T-helper 17 cell (primary cell): ENCODE measurements around the gene CNTNAP5. TPM values are rescaled to one million over a fixed set of nuclear protein-coding genes. Genes with fewer than 3 reads are reported as not detected.

ENCODE experiments used
- ATAC-seq: fragments of 150-1000 bp; cut with Tn5 transposase; 2 replicates; pipeline ENCODE4 v1.10.0; 2021; ENCODE audit warnings: mild to moderate bottlenecking, moderate library complexity
- DNase-seq, 3 donors: peaks; one replicate each; pipeline versions ENCODE4 v3.0.0 to v3.0.0-alpha.2; 2020 to 2021
- H3K9me3 ChIP-seq: one replicate; pipeline ENCODE4 v1.7.0; 2013; ENCODE audit warnings: low read length, mild to moderate bottlenecking; ENCODE audit not compliant: control insufficient read depth, poor library complexity, severe bottlenecking
- H3K27ac Mint-ChIP-seq: one replicate; pipeline ENCODE4 v1.8.0; 2022; ENCODE audit warnings: mild to moderate bottlenecking, moderate library complexity, mixed read lengths
- H3K27me3 Mint-ChIP-seq: one replicate; pipeline ENCODE4 v1.8.0; 2022; ENCODE audit warnings: mixed read lengths
- H3K36me3 Mint-ChIP-seq: one replicate; pipeline ENCODE4 v1.8.0; 2022; ENCODE audit warnings: low read depth, mixed read lengths
- H3K4me1 Mint-ChIP-seq: one replicate; pipeline ENCODE4 v1.8.0; 2022; ENCODE audit warnings: mild to moderate bottlenecking, mixed read lengths
- H3K4me3 Mint-ChIP-seq: one replicate; pipeline ENCODE4 v1.8.0; 2022; ENCODE audit warnings: mild to moderate bottlenecking, moderate library complexity, mixed read lengths
- total RNA-seq, 4 donors: library from RNA in 2 of 4; stranded (reverse) in 2 of 4; gene quantifications; one replicate each; pipeline ENCODE4 v1.2.3 and lab custom pipeline; 2022 to 2026

Gene CNTNAP5
- total RNA-seq, 2 donors from 2014 or later, result not detected

DNA sequence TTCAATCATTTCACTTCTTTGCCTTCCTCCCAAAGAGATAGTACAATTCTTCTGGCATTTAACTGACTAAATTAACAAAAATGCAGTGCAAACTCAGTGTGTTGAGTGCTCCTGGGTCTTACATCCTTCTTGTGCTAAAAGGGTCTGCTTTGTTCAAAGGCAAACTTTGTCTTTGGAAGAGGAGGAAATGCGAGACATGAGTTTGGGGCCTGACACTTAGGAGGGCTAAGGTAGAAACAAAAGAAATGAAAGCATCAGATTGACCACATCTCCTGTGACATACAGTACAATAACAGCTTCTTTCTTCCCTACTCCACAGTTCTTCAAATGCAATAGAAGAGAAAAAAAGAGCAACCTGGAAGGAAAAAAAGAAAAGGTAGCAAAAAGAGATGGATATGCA lies 161.7 kb downstream of the CNTNAP5 start:
- ATAC-seq, result no peak
- Mint-ChIP-seq H3K27me3 (no peaks in the 10 kb centered on the region), H3K4me3 (no peak overlapping the region), H3K36me3 (no peaks in the 10 kb centered on the region), H3K27ac (no peak overlapping the region), H3K4me1 (no peaks in the 10 kb centered on the region)
- DNase-seq, result no peak
- no peaks in the 10 kb centered on the region for H3K9me3 ChIP-seq

DNA sequence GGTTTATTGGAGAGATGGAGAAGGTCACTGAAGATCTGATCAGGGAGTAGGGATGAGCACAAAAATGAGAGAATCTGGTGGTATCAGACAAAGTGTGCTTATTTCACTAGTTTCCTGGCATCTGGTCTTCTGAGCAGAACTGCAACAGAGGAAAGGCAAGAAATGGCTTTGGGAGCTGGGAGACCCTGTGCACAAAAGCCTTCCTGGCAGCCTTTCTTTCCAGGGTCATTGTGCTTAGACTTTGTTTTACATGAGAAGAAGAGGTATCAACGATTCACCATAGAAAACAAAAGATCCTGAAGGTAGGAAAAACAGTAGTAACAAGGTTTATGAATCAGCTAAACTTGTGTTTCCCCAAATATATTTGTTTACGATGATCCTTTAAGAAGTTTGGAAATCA lies 162.9 kb downstream of the CNTNAP5 start:
- Mint-ChIP-seq H3K36me3 (no peaks in the 10 kb centered on the region), H3K4me1 (no peaks in the 10 kb centered on the region)

DNA sequence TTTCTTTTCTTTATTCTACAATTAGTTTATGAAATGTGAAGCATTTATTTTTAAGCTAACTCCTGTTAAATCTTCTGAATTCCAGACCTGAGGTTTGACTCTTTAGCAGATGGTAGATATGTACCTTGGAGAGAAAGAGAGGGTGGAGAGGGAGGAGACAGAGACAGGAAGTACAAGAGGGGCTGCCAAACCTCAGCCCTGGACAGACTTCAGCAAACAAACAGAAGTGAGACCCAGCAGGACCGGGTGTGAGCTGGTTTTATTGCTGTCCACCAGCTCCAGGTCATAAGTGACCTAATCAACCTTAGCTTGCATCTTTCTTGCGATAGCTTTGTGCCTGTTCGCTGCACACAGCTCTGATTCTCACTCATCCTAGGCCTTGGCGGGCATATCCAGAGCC lies 168.6 kb downstream of the CNTNAP5 start:
- no peaks in the 10 kb centered on the region for H3K4me1 Mint-ChIP-seq
- H3K27me3 Mint-ChIP-seq, result no peaks in the 10 kb centered on the region
- H3K36me3 Mint-ChIP-seq, result no peaks in the 10 kb centered on the region
- ATAC-seq (no peak), DNase-seq (no peak)
- no peak overlapping the region for H3K27ac Mint-ChIP-seq
- H3K9me3 ChIP-seq, result no peaks in the 10 kb centered on the region
- H3K4me3 Mint-ChIP-seq, result no peak overlapping the region

More for the DNA sequence above, 162.9 kb downstream of the CNTNAP5 start:
- H3K9me3 ChIP-seq, result no peaks in the 10 kb centered on the region
- DNase-seq (no peak), ATAC-seq (no peak)
- H3K27me3 Mint-ChIP-seq, result no peaks in the 10 kb centered on the region
- H3K27ac Mint-ChIP-seq, result no peak overlapping the region
- H3K4me3 Mint-ChIP-seq, result no peak overlapping the region

DNA sequence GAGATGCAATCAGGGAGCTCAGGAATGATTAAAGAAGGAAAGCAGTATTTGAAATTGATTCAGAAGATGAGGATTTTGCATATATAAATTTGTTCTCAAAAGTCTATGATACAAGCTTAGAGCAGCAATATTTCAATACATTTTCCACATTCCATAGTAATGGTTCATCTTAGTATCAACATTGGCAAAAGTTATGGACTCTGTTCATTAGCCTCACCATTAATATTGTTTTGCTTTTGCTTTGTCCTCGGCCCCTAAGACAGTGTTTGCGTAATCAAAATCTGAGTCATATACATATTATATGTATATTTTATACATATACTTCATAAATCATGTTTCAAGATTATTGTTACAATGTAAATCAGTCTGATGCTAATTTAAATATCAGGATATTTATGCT lies 176.6 kb downstream of the CNTNAP5 start:
- no peak for DNase-seq
- Mint-ChIP-seq H3K36me3 (no peaks in the 10 kb centered on the region), H3K27me3 (no peaks in the 10 kb centered on the region), H3K27ac (no peak overlapping the region), H3K4me1 (no peaks in the 10 kb centered on the region), H3K4me3 (no peak overlapping the region)
- no peaks in the 10 kb centered on the region for H3K9me3 ChIP-seq
- ATAC-seq, result no peak

DNA sequence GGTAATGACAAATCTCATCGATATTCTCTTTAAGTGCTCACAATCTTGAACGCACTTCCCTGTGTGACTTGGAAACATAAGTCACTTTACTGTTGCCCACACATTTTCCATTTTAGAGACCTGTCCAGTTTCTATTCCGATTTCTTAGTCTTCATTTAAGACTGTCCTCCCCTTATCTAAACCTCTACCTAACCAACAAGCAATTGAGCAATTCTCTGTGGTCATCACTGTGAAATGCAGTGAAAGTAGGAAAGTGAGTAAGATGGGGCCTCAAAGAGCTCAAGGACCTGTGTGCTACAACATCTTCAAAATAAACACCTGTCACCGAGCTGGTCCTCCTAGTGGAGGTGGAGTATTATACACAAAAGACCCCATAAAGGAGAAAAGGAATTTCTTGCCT lies 184.4 kb downstream of the CNTNAP5 start:
- Mint-ChIP-seq H3K27me3 (no peaks in the 10 kb centered on the region), H3K36me3 (no peaks in the 10 kb centered on the region), H3K4me3 (no peak overlapping the region), H3K27ac (no peak overlapping the region), H3K4me1 (no peaks in the 10 kb centered on the region)
- ATAC-seq (no peak), DNase-seq (no peak)
- H3K9me3 ChIP-seq, result no peaks in the 10 kb centered on the region

DNA sequence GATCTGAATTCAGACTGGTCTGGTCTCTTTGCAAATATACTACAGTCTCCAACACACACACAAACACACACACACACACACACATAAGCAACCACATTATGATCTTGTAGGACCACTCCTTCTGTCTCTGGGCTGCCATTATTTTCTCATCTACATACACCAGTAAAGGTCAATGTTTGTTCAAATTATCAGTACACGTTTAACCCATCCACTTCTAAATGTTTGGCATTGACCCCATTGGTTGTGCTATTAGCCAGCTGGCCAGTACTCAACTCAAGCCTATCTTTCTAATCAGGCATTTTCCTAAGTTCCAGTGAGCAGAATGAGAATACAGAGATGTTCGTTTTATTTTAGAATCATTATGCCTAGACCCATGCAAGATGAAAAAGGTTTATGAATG lies 186.4 kb downstream of the CNTNAP5 start:
- H3K4me1 Mint-ChIP-seq, result no peaks in the 10 kb centered on the region
- DNase-seq (no peak), ATAC-seq (no peak)
- no peaks in the 10 kb centered on the region for H3K9me3 ChIP-seq
- no peaks in the 10 kb centered on the region for H3K36me3 Mint-ChIP-seq
- no peak overlapping the region for H3K27ac Mint-ChIP-seq
- no peak overlapping the region for H3K4me3 Mint-ChIP-seq
- H3K27me3 Mint-ChIP-seq, result no peaks in the 10 kb centered on the region

DNA sequence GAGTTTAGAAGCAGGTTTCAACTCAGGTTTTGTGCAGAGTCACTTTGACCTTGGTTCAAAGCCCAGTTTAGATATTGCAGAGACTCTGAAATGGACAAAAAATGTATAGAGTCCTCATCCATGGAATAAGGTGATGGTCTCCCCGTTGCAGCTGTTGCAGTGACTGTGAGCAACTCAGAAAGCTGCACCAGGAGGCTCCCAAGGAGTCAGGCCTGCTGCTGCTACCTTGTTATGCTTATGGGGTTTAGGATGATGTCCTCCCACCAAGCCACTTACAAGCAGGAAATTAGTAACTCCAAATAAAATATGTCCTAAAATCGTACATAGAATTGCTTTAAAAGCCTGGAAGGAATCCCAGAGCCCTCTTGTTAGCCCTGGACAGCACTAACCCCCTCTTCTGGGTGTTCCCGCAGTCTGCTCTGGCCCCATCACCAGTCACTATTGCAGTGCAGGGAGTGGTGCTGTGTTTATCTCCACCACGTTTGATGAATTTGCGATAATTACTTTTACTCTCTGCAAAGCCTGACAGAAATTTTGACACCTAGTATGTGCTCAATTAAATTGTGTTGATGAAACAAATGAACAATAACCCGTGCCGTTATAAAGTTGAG lies 189.0 kb downstream of the CNTNAP5 start:
- no peak for DNase-seq
- Mint-ChIP-seq H3K4me1 (no peaks in the 10 kb centered on the region), H3K36me3 (no peaks in the 10 kb centered on the region), H3K27me3 (no peaks in the 10 kb centered on the region), H3K27ac (no peak overlapping the region), H3K4me3 (no peak overlapping the region)
- no peaks in the 10 kb centered on the region for H3K9me3 ChIP-seq
- no peak for ATAC-seq

DNA sequence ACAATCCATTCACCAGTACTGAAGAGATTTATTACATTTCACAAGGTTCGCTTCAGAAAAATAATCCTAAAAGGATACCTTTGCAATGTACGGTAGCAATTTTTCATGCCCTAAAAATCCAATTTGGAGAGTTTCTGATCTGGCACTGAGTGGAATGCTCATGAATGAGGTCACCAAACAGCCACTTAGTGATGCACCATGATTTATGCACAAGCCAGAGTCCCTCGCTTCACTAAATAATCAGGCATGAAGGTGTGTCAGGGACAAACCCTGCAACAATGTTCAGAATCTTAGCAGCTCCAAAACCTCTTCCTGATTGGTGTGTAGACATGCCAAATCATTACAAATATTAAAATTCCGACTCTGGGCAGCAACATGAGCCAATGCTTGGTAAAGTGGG lies 221.1 kb downstream of the CNTNAP5 start:
- Mint-ChIP-seq H3K4me1 (no peaks in the 10 kb centered on the region), H3K27ac (no peak overlapping the region), H3K27me3 (no peaks in the 10 kb centered on the region), H3K36me3 (no peaks in the 10 kb centered on the region), H3K4me3 (no peak overlapping the region)
- no peak for ATAC-seq
- DNase-seq, result no peak
- H3K9me3 ChIP-seq, result no peaks in the 10 kb centered on the region

DNA sequence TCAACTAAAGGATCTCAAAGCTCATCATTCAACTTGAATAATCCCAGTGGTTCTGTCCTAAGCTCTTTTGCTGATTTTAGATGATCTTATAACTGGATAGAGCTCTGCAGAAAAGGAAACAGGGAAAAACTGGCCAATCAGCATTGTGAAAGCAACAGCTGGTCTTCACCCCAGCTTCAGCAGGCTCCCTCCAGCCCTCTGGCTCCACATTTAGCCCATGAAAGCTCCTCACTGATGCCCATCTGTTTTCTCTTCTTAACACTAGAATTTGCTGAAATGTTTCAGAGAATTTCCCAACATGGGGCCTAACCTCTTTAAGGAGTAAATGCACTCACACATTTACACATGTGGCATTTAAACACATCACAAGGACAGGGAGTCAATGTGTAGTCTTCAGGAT lies 223.3 kb downstream of the CNTNAP5 start:
- no peaks in the 10 kb centered on the region for H3K9me3 ChIP-seq
- ATAC-seq (no peak), DNase-seq (no peak)
- H3K27me3 Mint-ChIP-seq, result no peaks in the 10 kb centered on the region
- H3K4me3 Mint-ChIP-seq, result no peak overlapping the region
- no peak overlapping the region for H3K27ac Mint-ChIP-seq
- no peaks in the 10 kb centered on the region for H3K4me1 Mint-ChIP-seq
- H3K36me3 Mint-ChIP-seq, result no peaks in the 10 kb centered on the region

DNA sequence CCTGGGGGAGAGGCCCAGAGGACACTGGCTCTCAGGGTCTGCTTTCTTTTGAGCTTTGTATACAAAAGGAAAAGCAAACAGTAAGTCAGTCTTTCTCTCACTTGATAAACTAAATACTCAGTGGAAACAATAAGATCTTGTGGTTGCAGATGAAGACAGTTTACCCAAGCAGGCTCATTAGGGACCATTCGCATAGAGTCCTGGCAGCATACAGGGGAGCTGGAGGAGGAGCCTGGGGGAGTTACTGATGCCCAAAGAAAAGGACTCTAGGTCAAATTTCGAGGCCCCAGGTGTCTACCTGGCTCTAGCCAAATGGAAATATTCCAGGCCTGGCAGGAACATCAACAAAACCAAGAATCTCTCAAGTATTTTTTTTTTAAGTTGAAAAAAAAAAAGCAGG lies 225.3 kb downstream of the CNTNAP5 start:
- no peaks in the 10 kb centered on the region for H3K36me3 Mint-ChIP-seq
- no peaks in the 10 kb centered on the region for H3K4me1 Mint-ChIP-seq
- ATAC-seq (no peak), DNase-seq (no peak)
- no peak overlapping the region for H3K4me3 Mint-ChIP-seq
- no peaks in the 10 kb centered on the region for H3K9me3 ChIP-seq
- H3K27ac Mint-ChIP-seq, result no peak overlapping the region
- H3K27me3 Mint-ChIP-seq, result no peaks in the 10 kb centered on the region

DNA sequence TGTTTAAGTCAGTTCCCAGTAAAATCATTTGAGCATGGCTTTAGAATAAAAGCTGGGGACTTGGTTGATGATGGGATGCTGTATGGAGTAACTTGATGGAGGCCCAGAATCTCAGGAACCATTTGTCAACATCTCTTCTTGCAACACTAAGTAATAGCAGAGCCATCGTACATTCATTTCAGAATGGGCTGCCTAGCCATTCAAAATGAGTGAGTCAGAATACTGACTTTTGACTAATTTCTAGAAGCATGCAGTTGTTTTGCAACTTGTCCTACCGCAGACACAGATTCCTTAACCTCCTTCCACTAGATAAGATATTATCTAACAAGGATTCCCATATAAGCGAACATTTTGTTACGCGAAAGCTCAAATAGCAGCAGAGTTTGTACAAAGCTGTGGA lies 229.5 kb downstream of the CNTNAP5 start:
- no peaks in the 10 kb centered on the region for H3K36me3 Mint-ChIP-seq
- ATAC-seq (no peak), DNase-seq (no peak)
- no peaks in the 10 kb centered on the region for H3K27me3 Mint-ChIP-seq
- peaks cover 3% of the 10 kb centered on the region for H3K9me3 ChIP-seq
- H3K4me3 Mint-ChIP-seq, result no peak overlapping the region
- H3K27ac Mint-ChIP-seq, result no peak overlapping the region
- H3K4me1 Mint-ChIP-seq, result no peaks in the 10 kb centered on the region

DNA sequence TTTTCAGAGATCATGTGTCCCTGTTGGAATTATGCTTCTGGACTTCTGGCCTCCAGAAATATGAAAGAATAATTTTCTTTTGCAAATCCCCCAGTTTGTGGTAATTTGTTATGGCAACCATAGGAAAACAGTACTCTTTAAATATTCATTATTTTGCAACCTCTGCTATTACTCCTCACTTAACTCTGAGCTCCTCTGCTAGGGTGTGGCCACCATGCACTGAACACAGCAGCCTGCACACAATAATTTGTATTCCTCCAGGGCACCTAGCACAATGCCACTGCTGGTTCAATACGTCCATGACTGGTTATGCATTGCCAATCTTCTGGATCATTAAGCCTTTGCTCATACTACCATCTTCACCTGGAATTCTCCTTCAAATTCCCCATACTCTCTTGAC lies 232.0 kb downstream of the CNTNAP5 start:
- no peak for DNase-seq
- H3K4me3 Mint-ChIP-seq, result no peak overlapping the region
- no peaks in the 10 kb centered on the region for H3K4me1 Mint-ChIP-seq
- no peak for ATAC-seq
- no peaks in the 10 kb centered on the region for H3K27me3 Mint-ChIP-seq
- no peaks in the 10 kb centered on the region for H3K36me3 Mint-ChIP-seq
- no peak overlapping the region for H3K27ac Mint-ChIP-seq
- H3K9me3 ChIP-seq, result peaks cover 3% of the 10 kb centered on the region

DNA sequence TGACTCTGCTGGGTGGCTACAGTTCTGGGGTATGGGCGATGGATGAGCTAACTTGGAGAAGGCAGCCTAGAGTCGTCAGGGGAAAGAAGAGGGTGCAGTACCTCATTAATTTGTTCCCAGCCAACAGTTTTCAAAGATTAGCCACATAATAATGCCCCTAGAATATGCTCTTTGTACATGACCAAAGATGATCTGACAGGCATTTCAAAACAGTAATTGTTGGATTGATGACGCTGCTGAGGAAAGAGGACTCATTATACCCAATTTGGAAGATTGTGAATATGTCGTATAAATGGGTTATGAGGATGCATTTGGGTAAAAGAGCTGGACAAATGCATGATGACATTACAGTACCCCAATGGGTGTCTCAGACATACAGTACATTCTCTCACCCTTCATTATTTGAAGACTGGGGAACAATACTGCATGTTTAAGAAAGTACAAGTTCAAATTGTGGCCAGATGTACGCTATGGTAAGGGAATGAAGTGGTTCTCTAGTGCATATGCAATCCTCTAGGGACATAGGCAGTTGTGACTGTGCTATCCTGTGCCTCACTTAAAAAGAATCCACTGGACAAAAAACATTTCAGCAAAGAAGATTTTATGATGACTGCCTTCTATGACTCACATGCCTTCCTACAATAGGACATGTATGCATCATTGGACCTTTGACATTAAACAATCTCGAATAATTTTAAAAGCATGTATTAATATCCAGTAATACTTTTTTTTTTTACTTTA lies 233.2 kb downstream of the CNTNAP5 start:
- no peak for ATAC-seq
- Mint-ChIP-seq H3K36me3 (no peaks in the 10 kb centered on the region), H3K4me3 (no peak overlapping the region)

DNA sequence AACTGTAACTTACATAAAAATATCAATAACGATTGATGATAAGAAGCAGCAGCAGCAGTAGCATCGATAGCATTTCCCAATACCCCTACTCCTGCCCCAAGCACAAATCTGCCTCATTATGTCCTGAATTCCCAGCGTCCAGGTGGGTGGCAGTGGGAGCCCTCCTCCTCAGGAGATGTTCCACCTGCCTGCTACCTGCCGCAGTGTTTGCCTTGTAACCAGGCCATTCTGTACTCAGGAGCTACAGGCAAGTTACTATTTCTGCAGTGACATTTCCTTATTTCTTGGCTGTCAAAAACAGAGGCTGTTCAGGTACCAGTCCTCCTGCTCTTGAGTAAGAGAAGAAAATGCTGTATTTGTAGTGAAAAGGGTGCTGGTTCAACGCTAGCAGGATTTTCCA lies 236.4 kb downstream of the CNTNAP5 start:
- ATAC-seq (no peak), DNase-seq (no peak)
- Mint-ChIP-seq H3K4me1 (no peaks in the 10 kb centered on the region), H3K36me3 (no peaks in the 10 kb centered on the region), H3K27ac (no peak overlapping the region), H3K4me3 (no peak overlapping the region), H3K27me3 (no peaks in the 10 kb centered on the region)
- peaks cover 3% of the 10 kb centered on the region for H3K9me3 ChIP-seq

More for the DNA sequence above, 233.2 kb downstream of the CNTNAP5 start:
- peaks cover 3% of the 10 kb centered on the region for H3K9me3 ChIP-seq
- Mint-ChIP-seq H3K4me1 (no peaks in the 10 kb centered on the region), H3K27ac (no peak overlapping the region), H3K27me3 (no peaks in the 10 kb centered on the region)
- no peak for DNase-seq
